Stimulated activated CD4-positive, alpha-beta T cell treated with anti-CD3 and anti-CD28 coated beads, Interleukin-15, amount 100 ng/mL, for 24 hours (primary cell): ENCODE measurements around the gene PLEKHA4.

Experiments used
- DNase-seq: peaks from one replicate; pipeline ENCODE4 v3.0.0-alpha.2; 2020

The PLEKHA4 gene

GRCh38 chr19:48819366-48819816, 49.0 kb downstream of the PLEKHA4 start:
- no peak for DNase-seq

GRCh38 chr19:48818234-48818820, 50.1 kb downstream of the PLEKHA4 start:
- no peak for DNase-seq

GRCh38 chr19:48817585-48818124, 50.8 kb downstream of the PLEKHA4 start:
- DNase-seq = no peak

GRCh38 chr19:48815870-48816501, 52.4 kb downstream of the PLEKHA4 start:
- no peak for DNase-seq

- DNase-seq = no peak
These were observed 53.5 kb downstream of the PLEKHA4 start for GRCh38 chr19:48814895-48815294.

- no peak for DNase-seq
These were observed 55.1 kb downstream of the PLEKHA4 start for GRCh38 chr19:48813123-48813913.

GRCh38 chr19:48812094-48812929, 56.1 kb downstream of the PLEKHA4 start:
- peak; percentile 83 for DNase-seq

GRCh38 chr19:48810151-48810550, 58.3 kb downstream of the PLEKHA4 start:
- no peak for DNase-seq

- DNase-seq = no peak
These were observed 60.7 kb downstream of the PLEKHA4 start for GRCh38 chr19:48807590-48808308.

GRCh38 chr19:48806818-48807589, 61.4 kb downstream of the PLEKHA4 start:
- DNase-seq = peak; percentile 49

GRCh38 chr19:48806518-48806817, 61.9 kb downstream of the PLEKHA4 start:
- DNase-seq = no peak

- DNase-seq = no peak
These were observed 63.0 kb downstream of the PLEKHA4 start for GRCh38 chr19:48805452-48805851.

- no peak for DNase-seq
These were observed 63.9 kb downstream of the PLEKHA4 start for GRCh38 chr19:48804496-48804895.

GRCh38 chr19:48802623-48803022, 65.8 kb downstream of the PLEKHA4 start:
- DNase-seq = no peak

- no peak for DNase-seq
These were observed 68.8 kb downstream of the PLEKHA4 start for GRCh38 chr19:48799358-48800300.

GRCh38 chr19:48798937-48799336, 69.5 kb downstream of the PLEKHA4 start:
- DNase-seq = no peak

GRCh38 chr19:48797103-48797502, 71.3 kb downstream of the PLEKHA4 start:
- DNase-seq = no peak

GRCh38 chr19:48796298-48797083, 71.9 kb downstream of the PLEKHA4 start:
- no peak for DNase-seq

GRCh38 chr19:48795685-48796070, 72.7 kb downstream of the PLEKHA4 start:
- no peak for DNase-seq
